ENCODE measurements around the gene OR1L6. TPM values are rescaled to one million over a fixed set of nuclear protein-coding genes. Genes with fewer than 3 reads are reported as not detected.

Gene OR1L6
- total RNA-seq, 1 donor from 2014 or later, result not detected

DNA sequence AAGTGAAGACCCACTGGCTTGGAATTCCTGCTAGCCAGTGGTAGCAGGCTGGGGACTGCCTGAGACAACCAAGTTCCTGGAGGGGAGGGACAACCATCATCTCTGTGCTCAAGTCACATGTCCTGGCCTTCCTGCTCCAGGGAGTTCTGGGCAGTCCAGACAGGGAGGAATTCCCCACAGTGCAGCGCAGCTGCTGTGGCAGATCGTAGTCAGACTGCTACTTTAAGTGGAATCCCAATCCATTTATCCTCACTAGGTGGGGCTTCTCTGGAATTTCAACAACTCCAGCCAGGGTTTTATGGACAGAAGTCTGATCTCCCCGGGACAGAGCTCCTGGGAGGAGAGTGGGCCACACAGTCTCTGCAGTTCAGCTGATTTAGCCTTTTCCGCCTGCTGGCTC lies 25.7 kb downstream of the OR1L6 start:
- no peaks in the 10 kb centered on the region for H3K36me3 Mint-ChIP-seq
- H3K4me1 Mint-ChIP-seq, result no peaks in the 10 kb centered on the region
- no peak overlapping the region for H3K4me3 Mint-ChIP-seq
- no peaks in the 10 kb centered on the region for H3K27me3 Mint-ChIP-seq (ENCODE audit: low read depth)
- TF ChIP-seq, protein P1, sequence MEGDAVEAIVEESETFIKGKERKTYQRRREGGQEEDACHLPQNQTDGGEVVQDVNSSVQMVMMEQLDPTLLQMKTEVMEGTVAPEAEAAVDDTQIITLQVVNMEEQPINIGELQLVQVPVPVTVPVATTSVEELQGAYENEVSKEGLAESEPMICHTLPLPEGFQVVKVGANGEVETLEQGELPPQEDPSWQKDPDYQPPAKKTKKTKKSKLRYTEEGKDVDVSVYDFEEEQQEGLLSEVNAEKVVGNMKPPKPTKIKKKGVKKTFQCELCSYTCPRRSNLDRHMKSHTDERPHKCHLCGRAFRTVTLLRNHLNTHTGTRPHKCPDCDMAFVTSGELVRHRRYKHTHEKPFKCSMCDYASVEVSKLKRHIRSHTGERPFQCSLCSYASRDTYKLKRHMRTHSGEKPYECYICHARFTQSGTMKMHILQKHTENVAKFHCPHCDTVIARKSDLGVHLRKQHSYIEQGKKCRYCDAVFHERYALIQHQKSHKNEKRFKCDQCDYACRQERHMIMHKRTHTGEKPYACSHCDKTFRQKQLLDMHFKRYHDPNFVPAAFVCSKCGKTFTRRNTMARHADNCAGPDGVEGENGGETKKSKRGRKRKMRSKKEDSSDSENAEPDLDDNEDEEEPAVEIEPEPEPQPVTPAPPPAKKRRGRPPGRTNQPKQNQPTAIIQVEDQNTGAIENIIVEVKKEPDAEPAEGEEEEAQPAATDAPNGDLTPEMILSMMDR (IDR thresholded peaks at IDR 0.05; ENCODE audit: unreplicated experiment), result no peak
- H3K9me3 Mint-ChIP-seq, result peaks cover 59% of the 10 kb centered on the region
- no peak overlapping the region for H3K27ac Mint-ChIP-seq
- DNase-seq (ENCODE audit: low spot score in 2 of 2, unreplicated experiment in 2 of 2), result no peak

DNA sequence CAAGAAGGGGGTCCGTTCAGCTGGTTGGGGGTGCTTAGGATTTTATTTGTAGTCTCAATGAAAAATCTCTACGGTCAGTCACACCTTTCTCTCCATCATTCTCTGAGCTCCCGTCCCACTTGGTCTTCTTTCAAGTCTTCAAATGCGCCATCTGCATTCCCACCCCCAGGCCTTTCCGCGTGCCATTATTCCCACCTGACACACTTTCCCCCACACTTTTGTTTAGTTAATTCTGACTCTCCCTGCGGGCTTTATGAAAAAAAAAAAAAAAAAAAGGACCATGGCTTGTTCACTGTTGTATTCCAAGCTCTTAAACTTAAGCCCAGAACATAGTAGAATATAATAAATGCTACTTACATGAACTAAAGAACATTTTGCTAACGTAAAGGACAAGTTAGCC lies 34.9 kb downstream of the OR1L6 start:
- DNase-seq (ENCODE audit: low spot score in 2 of 2, unreplicated experiment in 2 of 2), result no peak
- Mint-ChIP-seq H3K4me1 (no peaks in the 10 kb centered on the region), H3K27ac (no peak overlapping the region), H3K4me3 (no peak overlapping the region), H3K27me3 (ENCODE audit: low read depth) (no peaks in the 10 kb centered on the region), H3K9me3 (peaks cover 44% of the 10 kb centered on the region), H3K36me3 (no peaks in the 10 kb centered on the region)
- TF ChIP-seq, protein P1 (IDR thresholded peaks at IDR 0.05; ENCODE audit: unreplicated experiment), result no peak

DNA sequence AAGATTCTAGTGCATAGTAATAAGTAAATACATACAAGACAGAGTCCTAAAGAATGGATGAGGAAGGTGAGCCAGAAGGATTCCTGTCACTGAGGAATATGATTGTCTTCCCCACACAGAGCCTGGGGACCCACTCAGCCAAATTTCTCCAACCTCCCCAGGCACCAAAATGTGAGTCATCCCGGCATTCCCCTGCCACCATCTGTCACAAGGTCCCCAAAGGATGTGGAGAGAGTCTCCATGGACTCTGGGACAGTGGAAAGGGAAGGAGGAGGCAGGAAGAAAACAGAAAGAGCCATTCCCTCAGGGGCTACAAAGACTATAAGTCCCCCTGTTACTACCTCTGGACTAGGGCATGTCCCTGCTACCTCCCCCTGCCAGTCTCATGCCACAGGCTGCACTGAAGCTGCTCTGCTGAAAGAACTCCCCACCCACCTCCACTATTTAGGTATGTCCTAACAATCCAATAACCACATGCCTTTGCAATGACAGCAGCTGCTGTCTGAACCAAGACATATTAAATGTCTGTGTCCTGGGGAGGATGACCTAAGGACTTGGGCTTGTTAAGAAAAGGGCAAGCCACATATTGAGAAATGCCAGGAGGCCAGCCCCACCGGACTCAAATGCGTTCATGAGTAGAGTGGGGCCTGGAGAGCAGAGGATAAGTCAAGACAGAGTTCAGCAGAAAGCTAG lies 36.0 kb downstream of the OR1L6 start:
- Mint-ChIP-seq H3K4me1 (no peaks in the 10 kb centered on the region), H3K9me3 (peaks cover 36% of the 10 kb centered on the region), H3K4me3 (no peak overlapping the region), H3K27me3 (ENCODE audit: low read depth) (no peaks in the 10 kb centered on the region), H3K36me3 (no peaks in the 10 kb centered on the region), H3K27ac (no peak overlapping the region)
- no peak for DNase-seq (ENCODE audit: low spot score in 2 of 2, unreplicated experiment in 2 of 2)
- TF ChIP-seq, protein P1 (IDR thresholded peaks at IDR 0.05; ENCODE audit: unreplicated experiment), result no peak

DNA sequence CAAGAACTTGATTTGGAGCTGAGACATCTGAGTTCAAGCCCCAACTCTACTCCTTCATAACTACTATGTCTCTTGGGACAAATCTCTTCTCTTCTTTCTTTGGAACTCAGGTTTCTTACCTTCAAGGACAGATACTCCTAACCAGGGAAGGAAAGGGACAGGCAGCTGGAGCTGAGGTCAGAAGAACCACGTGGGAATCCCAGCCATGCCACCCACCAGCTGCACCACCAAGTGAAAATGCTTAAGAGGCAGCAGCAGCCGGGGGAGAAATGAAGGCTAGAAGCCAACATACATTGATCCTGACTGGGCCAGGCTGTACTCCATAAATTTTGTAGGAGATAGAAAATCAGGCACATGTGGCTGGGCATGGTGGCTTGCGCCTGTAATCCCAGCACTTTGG lies 37.1 kb downstream of the OR1L6 start:
- peaks cover 31% of the 10 kb centered on the region for H3K9me3 Mint-ChIP-seq
- no peak for DNase-seq (ENCODE audit: low spot score in 2 of 2, unreplicated experiment in 2 of 2)
- TF ChIP-seq, protein P1 (IDR thresholded peaks at IDR 0.05; ENCODE audit: unreplicated experiment), result no peak
- no peak overlapping the region for H3K27ac Mint-ChIP-seq
- H3K36me3 Mint-ChIP-seq, result no peaks in the 10 kb centered on the region
- H3K4me3 Mint-ChIP-seq, result no peak overlapping the region
- no peaks in the 10 kb centered on the region for H3K27me3 Mint-ChIP-seq (ENCODE audit: low read depth)
- H3K4me1 Mint-ChIP-seq, result no peaks in the 10 kb centered on the region

DNA sequence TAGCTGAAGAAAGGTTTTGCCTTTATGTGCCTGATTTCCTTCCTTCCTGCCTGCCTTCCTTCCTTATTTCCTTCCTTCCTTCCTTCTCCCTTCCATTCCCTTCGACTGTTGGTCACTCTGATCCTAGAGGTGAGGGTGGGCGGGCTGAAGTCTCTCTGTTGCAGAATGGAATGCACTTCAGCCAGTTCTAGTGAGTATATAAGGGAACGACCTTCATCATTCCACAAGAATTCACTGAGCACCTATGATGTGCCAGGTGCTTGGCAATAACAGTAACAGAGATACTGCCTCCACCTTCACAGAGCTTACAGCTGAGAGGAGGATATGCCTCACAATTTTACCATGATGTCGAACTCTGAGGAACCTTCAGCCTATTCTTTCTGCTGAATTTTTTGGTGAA lies 37.9 kb downstream of the OR1L6 start:
- H3K4me1 Mint-ChIP-seq, result no peaks in the 10 kb centered on the region
- peaks cover 23% of the 10 kb centered on the region for H3K9me3 Mint-ChIP-seq
- H3K27me3 Mint-ChIP-seq (ENCODE audit: low read depth), result no peaks in the 10 kb centered on the region
- no peak overlapping the region for H3K27ac Mint-ChIP-seq
- H3K4me3 Mint-ChIP-seq, result no peak overlapping the region
- TF ChIP-seq, protein P1 (IDR thresholded peaks at IDR 0.05; ENCODE audit: unreplicated experiment), result no peak
- DNase-seq (ENCODE audit: low spot score in 2 of 2, unreplicated experiment in 2 of 2), result no peak
- H3K36me3 Mint-ChIP-seq, result no peaks in the 10 kb centered on the region
